22Rv1 (cell line): ENCODE measurements around the gene ZDHHC6.

ENCODE experiments used
- H3K27ac ChIP-seq: fragments of 450-650 bp; 2 replicates; pipeline ENCODE4 v1.5.1; 2017
- ZFX ChIP-seq: fragments of 450-650 bp; IDR thresholded peaks from 2 replicates; pipeline ENCODE4 v1.6.1; 2017; ENCODE audit warnings: antibody characterized with exemption, borderline replicate concordance
- TF ChIP-seq, protein P1 (sequence below): fragments of 450-650 bp; IDR thresholded peaks from 2 replicates; pipeline ENCODE4 v1.5.1; 2017; ENCODE audit warnings: mild to moderate bottlenecking

The ZDHHC6 gene

GRCh38 chr10:112460366-112460765, 13.7 kb upstream of the ZDHHC6 start:
- H3K27ac ChIP-seq, result no peak overlapping the region
- no peak for TF ChIP-seq ZFX
- TF ChIP-seq, protein P1, sequence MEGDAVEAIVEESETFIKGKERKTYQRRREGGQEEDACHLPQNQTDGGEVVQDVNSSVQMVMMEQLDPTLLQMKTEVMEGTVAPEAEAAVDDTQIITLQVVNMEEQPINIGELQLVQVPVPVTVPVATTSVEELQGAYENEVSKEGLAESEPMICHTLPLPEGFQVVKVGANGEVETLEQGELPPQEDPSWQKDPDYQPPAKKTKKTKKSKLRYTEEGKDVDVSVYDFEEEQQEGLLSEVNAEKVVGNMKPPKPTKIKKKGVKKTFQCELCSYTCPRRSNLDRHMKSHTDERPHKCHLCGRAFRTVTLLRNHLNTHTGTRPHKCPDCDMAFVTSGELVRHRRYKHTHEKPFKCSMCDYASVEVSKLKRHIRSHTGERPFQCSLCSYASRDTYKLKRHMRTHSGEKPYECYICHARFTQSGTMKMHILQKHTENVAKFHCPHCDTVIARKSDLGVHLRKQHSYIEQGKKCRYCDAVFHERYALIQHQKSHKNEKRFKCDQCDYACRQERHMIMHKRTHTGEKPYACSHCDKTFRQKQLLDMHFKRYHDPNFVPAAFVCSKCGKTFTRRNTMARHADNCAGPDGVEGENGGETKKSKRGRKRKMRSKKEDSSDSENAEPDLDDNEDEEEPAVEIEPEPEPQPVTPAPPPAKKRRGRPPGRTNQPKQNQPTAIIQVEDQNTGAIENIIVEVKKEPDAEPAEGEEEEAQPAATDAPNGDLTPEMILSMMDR, result no peak

GRCh38 chr10:112456533-112456932, 9.8 kb upstream of the ZDHHC6 start:
- H3K27ac ChIP-seq, result no peak overlapping the region
- no peak for TF ChIP-seq ZFX
- TF ChIP-seq, protein P1, result peak; percentile 23

DNA sequence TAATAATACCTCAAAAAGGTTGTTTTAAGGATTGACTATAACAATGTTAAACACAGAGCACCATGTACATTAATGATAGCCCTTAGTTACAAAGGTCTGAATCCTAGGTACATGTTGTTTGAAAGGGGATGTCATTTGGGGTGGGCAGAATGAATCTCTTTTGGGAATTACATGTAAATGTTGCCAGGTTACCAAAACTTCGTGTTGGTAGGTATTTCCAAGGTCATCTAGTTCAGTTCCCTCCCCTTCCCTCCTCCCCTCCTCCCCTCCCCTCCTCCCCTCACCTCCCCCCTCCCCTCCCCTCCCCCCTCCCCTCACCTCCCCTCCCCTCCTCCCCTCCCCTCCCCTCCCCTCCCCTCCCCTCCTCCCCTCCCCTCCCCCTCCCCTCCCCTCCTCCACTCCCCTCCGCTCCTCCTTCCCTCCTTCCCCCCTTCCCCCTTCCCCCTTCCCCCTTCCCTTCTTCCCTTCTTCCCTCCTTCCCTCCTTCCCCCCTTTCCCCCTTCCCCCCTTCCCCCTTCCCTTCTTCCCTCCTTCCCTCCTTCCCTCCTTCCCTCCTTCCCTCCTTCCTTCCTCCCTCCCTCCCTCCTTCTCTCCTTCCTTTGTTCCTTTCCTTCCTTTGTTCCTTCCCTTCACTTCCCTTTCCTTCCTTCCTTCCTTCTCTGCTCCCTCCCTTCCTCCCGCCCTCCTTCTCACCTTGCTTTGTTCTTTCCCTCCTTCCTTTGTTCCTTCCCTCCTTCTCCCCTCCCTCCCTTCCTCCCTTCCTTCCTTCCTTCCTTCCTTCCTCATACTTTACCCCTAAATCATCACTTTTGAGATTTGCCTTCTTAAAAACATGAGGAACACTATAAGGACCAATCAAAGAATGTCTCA, 8.4 kb upstream of the ZDHHC6 start:
- no peak overlapping the region for H3K27ac ChIP-seq
- no peak for TF ChIP-seq ZFX
- TF ChIP-seq, protein P1, result no peak

DNA sequence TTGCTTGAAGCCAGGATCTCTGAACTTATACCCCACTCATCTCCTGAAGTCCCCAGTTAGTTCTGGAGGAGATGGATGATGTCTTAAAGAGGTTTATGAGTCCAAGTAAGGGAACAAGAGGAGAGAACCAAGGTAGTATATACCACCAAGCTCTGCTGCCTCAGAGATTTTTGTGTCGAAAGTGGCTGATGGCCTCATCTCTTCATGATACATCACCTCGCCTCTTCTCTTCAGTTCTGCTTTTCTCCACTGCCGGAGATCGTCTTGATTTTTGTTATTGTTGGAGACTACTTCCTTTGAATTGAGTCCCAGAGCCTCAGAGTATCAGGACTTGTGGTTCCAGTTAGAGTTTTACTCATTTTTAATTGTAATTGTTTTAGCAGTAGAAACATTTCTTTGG, 2.2 kb upstream of the ZDHHC6 start:
- no peak for TF ChIP-seq ZFX
- TF ChIP-seq, protein P1, result no peak
- H3K27ac ChIP-seq, result no peak overlapping the region

- TF ChIP-seq, protein P1, result no peak
- TF ChIP-seq ZFX, result no peak
- H3K27ac ChIP-seq, result peak overlapping the region; percentile 65
Measured at GRCh38 chr10:112447620-112447928, 860 bp upstream of the ZDHHC6 start.

DNA sequence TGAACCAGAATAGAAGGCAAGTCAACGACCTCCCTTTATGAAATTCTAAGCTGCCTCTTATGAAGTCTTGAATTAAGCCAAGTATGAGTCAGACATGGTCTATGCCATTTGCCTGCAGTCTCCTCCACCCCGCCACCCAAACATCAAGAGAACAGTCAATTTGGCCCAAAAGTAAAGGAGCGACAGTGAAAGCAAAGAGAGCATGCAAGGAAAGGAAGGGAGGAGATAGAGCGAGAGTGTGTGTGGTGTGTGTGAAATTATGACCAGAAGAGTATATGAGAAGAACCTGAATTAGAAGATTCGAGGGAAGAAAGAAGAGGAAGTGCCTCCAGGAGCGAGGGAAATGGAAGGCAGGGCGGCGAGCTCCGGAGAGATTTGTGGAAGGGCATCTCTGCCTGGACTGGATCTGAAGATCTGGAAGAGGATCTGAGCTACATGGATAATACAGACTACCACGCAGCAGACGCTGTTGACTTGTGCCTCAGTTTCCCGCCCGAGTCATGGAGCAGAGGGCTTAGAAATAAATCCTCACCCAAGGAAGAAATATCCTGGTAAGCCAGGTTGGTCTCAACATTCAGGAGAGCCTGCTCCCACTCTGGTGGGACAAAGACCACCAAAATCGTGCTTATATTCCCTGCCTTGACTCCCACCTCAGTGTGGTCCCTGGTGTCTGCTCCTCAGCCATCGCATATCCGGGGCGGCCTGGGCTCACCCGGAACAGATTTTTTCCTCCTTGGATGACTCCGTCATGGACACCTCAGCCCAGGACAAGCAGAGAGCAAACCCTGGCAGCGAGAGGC, 459 bp downstream of the ZDHHC6 start:
- H3K27ac ChIP-seq, result peak overlapping the region; percentile 65
- TF ChIP-seq, protein P1, result no peak
- no peak for TF ChIP-seq ZFX

DNA sequence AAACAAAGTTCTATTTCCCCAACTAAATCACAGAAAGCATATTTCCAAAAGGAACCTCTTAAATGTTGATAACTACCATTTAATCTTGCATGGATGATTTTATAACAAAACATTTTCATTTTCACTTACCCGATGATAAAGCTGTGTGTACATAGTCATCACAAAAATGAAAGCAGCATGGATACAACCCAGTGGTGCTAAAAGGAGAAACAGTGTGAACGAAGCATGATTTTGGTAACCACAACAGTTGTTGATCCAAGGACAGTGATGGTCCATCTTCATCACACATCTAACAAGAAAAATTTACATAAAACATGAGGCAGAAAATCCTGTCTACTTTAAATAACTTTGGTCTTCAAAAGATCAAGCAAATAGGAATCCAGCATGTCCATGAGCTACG, 4.7 kb downstream of the ZDHHC6 start:
- TF ChIP-seq, protein P1, result no peak
- TF ChIP-seq ZFX, result no peak
- H3K27ac ChIP-seq, result no peak overlapping the region
